Measurements from ENCODE around the gene OR10H5. TPM values are rescaled to one million over a fixed set of nuclear protein-coding genes. Genes with fewer than 3 reads are reported as not detected.
"Not testable (repeated sequence)": the region's sequence is repeated elsewhere in the genome, so short reads cannot be mapped to it uniquely, and the experiment has no call there.

The OR10H5 gene
- total RNA-seq: not detected in 2 replicates

GRCh38 chr19:15787611-15788155 is at the start of gene OR10H5:
TSS of gene OR10H5 (plus strand) at chr19:15787661. CDS start at chr19:15794049, 6,388 bp downstream.
- intact Hi-C loops (cut with micrococcal nuclease): no loop called here

- intact Hi-C loops (cut with micrococcal nuclease): no loop called here
Observed at GRCh38 chr19:15737722-15738121, 49.7 kb upstream of the OR10H5 start, which contains the start of gene OR10H3. TSS of gene OR10H3 (plus strand) at chr19:15737985. CDS start at chr19:15741393, 3,408 bp downstream.

- intact Hi-C loops (cut with micrococcal nuclease): no loop called here
Observed at GRCh38 chr19:15740785-15741184, 46.7 kb upstream of the OR10H5 start.

GRCh38 chr19:15748239-15748638 is 39.2 kb upstream of the OR10H5 start:
- intact Hi-C loops (cut with micrococcal nuclease): no loop called here

GRCh38 chr19:15758379-15758778 is 29.1 kb upstream of the OR10H5 start:
- intact Hi-C loops (cut with micrococcal nuclease): no loop called here

GRCh38 chr19:15759962-15760565 is 27.4 kb upstream of the OR10H5 start:
- intact Hi-C loops (cut with micrococcal nuclease): no loop called here

- intact Hi-C loops (cut with micrococcal nuclease): no loop called here
Observed at GRCh38 chr19:15769586-15769985, 17.9 kb upstream of the OR10H5 start.

GRCh38 chr19:15774159-15774558 is 13.3 kb upstream of the OR10H5 start:
- intact Hi-C loops (cut with micrococcal nuclease): not testable (repeated sequence)

GRCh38 chr19:15775249-15775648 is 12.2 kb upstream of the OR10H5 start:
- intact Hi-C loops (cut with micrococcal nuclease): no loop called here

- intact Hi-C loops (cut with micrococcal nuclease): no loop called here
Observed at GRCh38 chr19:15776264-15776663, 11.2 kb upstream of the OR10H5 start.

- intact Hi-C loops (cut with micrococcal nuclease): no loop called here
Observed at GRCh38 chr19:15776991-15777970, 10.2 kb upstream of the OR10H5 start.

GRCh38 chr19:15779756-15780476 is 7.5 kb upstream of the OR10H5 start:
- intact Hi-C loops (cut with micrococcal nuclease): no loop called here

GRCh38 chr19:15780610-15781418 is 6.6 kb upstream of the OR10H5 start:
- intact Hi-C loops (cut with micrococcal nuclease): no loop called here

GRCh38 chr19:15781661-15782060 is 5.8 kb upstream of the OR10H5 start:
- intact Hi-C loops (cut with micrococcal nuclease): no loop called here

GRCh38 chr19:15782211-15782610 is 5.2 kb upstream of the OR10H5 start:
- intact Hi-C loops (cut with micrococcal nuclease): no loop called here

- intact Hi-C loops (cut with micrococcal nuclease): not testable (repeated sequence)
Observed at GRCh38 chr19:15782896-15783295, 4.6 kb upstream of the OR10H5 start.

- intact Hi-C loops (cut with micrococcal nuclease): no loop called here
Observed at GRCh38 chr19:15788594-15789270, 1.3 kb downstream of the OR10H5 start.

- intact Hi-C loops (cut with micrococcal nuclease): no loop called here
Observed at GRCh38 chr19:15790096-15790495, 2.6 kb downstream of the OR10H5 start.

- intact Hi-C loops (cut with micrococcal nuclease): not testable (repeated sequence)
Observed at GRCh38 chr19:15794279-15794678, 6.8 kb downstream of the OR10H5 start.

GRCh38 chr19:15810335-15810734 is 22.9 kb downstream of the OR10H5 start:
- intact Hi-C loops (cut with micrococcal nuclease): no loop called here
